Natural killer cell (primary cell): ENCODE data around the gene STAT5A. TPM values are rescaled to one million over a fixed set of nuclear protein-coding genes. Genes with fewer than 3 reads are reported as not detected.

Source experiments
- ATAC-seq, 3 donors: fragments of 150-1000 bp in 2 of 3; fragments of 200-7000 bp in 1 of 3; cut with Tn5 transposase; 1 replicate in 1 of 3; 2 replicates in 2 of 3; pipeline ENCODE4 v1.10.0; 2021; ENCODE audit warnings: mild to moderate bottlenecking in 2 of 3, moderate library complexity in 2 of 3
- DNase-seq, 2 donors: peaks; one replicate each; pipeline versions ENCODE4 v3.0.0 to v3.0.0-alpha.2; 2013 to 2021; ENCODE audit warnings: mixed read lengths in 1 of 2
- H3K27ac ChIP-seq: one replicate; pipeline ENCODE4 v1.5.1; 2013; ENCODE audit warnings: mild to moderate bottlenecking, low read length
- H3K27me3 ChIP-seq: one replicate; pipeline ENCODE4 v1.6.1; 2013; ENCODE audit warnings: low read length; ENCODE audit not compliant: control insufficient read depth, insufficient read depth
- H3K36me3 ChIP-seq: one replicate; pipeline ENCODE4 v1.6.1; 2013; ENCODE audit warnings: low read length; ENCODE audit not compliant: control insufficient read depth, insufficient read depth
- H3K4me1 ChIP-seq: one replicate; pipeline ENCODE4 v1.6.1; 2013; ENCODE audit warnings: low read length; ENCODE audit not compliant: control insufficient read depth, insufficient read depth
- H3K4me3 ChIP-seq: one replicate; pipeline ENCODE4 v1.5.1; 2013; ENCODE audit warnings: low read length
- H3K9me3 ChIP-seq: one replicate; pipeline ENCODE4 v1.6.1; 2013; ENCODE audit warnings: low read length; ENCODE audit not compliant: control insufficient read depth, insufficient read depth
- H3K27ac Mint-ChIP-seq, 2 donors: one replicate each; pipeline ENCODE4 v1.8.0; 2022; ENCODE audit warnings: mild to moderate bottlenecking in 2 of 2, mixed read lengths in 2 of 2, moderate library complexity in 1 of 2
- H3K27me3 Mint-ChIP-seq, 2 donors: one replicate each; pipeline ENCODE4 v1.8.0; 2022; ENCODE audit warnings: low read depth in 2 of 2, mixed read lengths in 2 of 2
- H3K36me3 Mint-ChIP-seq: one replicate; pipeline ENCODE4 v1.8.0; 2022; ENCODE audit warnings: mixed read lengths
- H3K4me1 Mint-ChIP-seq, 2 donors: one replicate each; pipeline ENCODE4 v1.8.0; 2022; ENCODE audit warnings: mixed read lengths in 2 of 2
- H3K4me3 Mint-ChIP-seq: one replicate; pipeline ENCODE4 v1.8.0; 2022; ENCODE audit warnings: mild to moderate bottlenecking, moderate library complexity, mixed read lengths
- H3K9me3 Mint-ChIP-seq, 2 donors: one replicate each; pipeline ENCODE4 v1.8.0; 2022; ENCODE audit warnings: mixed read lengths in 2 of 2
- CTCF ChIP-seq: fragments of 200-600 bp; IDR thresholded peaks from one replicate; pipeline ENCODE4 v1.8.0; 2022; ENCODE audit warnings: antibody characterized with exemption
- WGBS: methylation state at CpG from one replicate; pipeline ENCODE4 v1.1.7; 2013; ENCODE audit warnings: missing lambda C conversion rate; ENCODE audit not compliant: insufficient coverage; 5-methylcytosine and 5-hydroxymethylcytosine counted together
- intact Hi-C: fragments of 100-400 bp; cut with micrococcal nuclease; formaldehyde crosslinking; loops from one replicate; pipeline ENCODE4 v1.14.2; 2022
- total RNA-seq, 4 donors: library from RNA; stranded (reverse); fragments of 120-200 nt in 1 of 4; gene quantifications; one replicate each; pipeline versions ENCODE4 v1.2.3 to v1.2.4, GENCODE V29; 2013 to 2022

The STAT5A gene
- total RNA-seq, 3 donors from 2014 or later (not counting 1 experiment from before 2014, with no cell fraction given) = 112 to 135 (median 117) TPM

DNA sequence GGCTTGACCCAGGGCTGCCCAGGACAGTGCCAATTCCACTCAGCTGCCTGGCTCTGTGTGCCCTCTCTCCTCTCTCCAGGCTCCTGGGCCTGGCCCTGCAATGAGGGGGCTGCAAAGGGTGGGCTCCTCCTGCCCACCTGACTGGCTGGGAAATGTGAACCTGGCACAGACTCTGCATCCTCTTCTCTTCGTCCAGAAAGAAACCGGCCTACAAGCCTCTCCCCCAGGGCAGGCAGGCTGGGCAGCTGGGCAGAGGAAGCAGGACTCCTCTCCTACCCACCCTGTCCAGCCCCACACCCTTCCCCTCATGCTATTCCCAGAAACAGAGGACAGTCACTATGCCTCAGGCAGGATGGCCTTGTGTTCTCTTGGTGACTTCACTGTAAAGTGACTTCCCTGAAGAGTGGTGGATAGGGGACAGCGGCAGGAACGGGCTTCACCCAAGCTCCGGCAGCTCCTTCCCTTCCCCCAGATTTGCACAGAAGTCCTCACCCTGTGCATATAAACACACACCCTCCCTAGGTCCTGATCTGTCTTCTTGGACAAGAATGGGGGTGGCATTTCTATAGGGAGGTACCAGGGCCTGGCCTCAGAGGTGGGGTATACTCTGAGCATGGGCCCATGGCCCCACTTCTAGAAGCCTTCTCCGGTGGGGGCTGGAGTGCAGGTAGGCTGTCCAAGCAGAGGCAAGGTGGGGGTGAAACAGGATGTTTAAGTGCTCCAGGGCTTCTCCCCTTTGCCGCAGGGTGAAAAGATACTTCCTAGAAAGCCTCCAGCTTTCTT is 4.9 kb upstream of the STAT5A start:
- Mint-ChIP-seq H3K27ac (no peak overlapping the region), H3K4me1 (peaks cover 14 to 16% of the 10 kb centered on the region in 2 donors), H3K27me3 (no peaks in the 10 kb centered on the region), H3K9me3 (no peaks in the 10 kb centered on the region), H3K4me3 (no peak overlapping the region), H3K36me3 (no peaks in the 10 kb centered on the region)
- no peaks in the 10 kb centered on the region for H3K27me3 ChIP-seq
- ATAC-seq = no peak
- 92% methylated on average over 7 of the region's 7 CpGs for WGBS
- no peaks in the 10 kb centered on the region for H3K36me3 ChIP-seq
- no peaks in the 10 kb centered on the region for H3K9me3 ChIP-seq
- H3K4me1 ChIP-seq = peaks cover 19% of the 10 kb centered on the region
- intact Hi-C loops = no loop called here
- H3K27ac ChIP-seq = no peak overlapping the region
- no peak overlapping the region for H3K4me3 ChIP-seq
- no peak for TF ChIP-seq CTCF
- no peak for DNase-seq

DNA sequence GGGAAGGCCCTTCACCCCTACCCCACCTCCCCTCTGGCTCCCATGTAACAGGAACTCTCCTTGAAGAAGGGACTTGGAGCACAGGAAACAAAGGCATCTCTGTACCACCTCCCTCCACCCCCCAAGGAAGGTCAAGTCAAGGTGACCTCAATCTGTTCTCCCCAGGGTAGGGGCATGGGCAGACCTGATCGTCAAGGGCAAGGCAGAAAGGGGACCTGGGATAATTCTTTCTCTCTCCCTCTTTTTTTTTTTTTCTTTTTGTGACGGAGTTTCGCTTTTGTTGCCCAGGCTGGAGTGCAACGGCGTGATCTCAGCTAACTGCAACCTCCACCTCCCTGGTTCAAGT is 4.3 kb upstream of the STAT5A start:
- Histone ChIP-seq H3K4me1 (peaks cover 24% of the 10 kb centered on the region), H3K27ac (no peak overlapping the region), H3K36me3 (no peaks in the 10 kb centered on the region), H3K27me3 (no peaks in the 10 kb centered on the region), H3K9me3 (no peaks in the 10 kb centered on the region), H3K4me3 (no peak overlapping the region)
- H3K36me3 Mint-ChIP-seq = no peaks in the 10 kb centered on the region
- H3K27me3 Mint-ChIP-seq = no peaks in the 10 kb centered on the region
- ATAC-seq (no peak), DNase-seq (no peak)
- peaks cover 16 to 19% of the 10 kb centered on the region in 2 donors for H3K4me1 Mint-ChIP-seq
- intact Hi-C loops = no loop called here
- WGBS = 87% methylated on average over 5 of the region's 5 CpGs
- no peaks in the 10 kb centered on the region for H3K9me3 Mint-ChIP-seq
- no peak overlapping the region for H3K4me3 Mint-ChIP-seq
- no peak overlapping the region for H3K27ac Mint-ChIP-seq
- TF ChIP-seq CTCF = no peak

DNA sequence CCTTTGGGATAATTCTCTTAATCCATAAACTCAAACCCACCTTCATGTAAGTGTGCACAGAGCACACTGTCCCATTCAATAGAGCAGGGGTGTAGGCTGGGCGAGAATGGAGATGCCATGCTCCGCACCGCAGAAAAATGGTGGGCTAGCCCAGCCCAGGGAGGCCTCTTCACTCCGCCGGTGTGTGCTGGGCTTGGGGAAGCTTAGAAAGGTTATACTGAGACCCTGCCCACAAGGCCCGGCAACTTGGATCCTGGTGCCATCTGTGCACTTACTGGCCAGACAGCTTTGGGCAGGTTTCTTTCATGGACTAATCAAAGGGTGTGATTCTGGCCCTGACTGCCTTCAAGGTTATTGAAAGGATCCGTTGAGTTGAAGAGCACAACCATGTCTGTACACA is 3.7 kb upstream of the STAT5A start:
- Mint-ChIP-seq H3K36me3 (no peaks in the 10 kb centered on the region), H3K27ac (no peak overlapping the region)
- DNase-seq = no peak

More for the DNA sequence above, 3.7 kb upstream of the STAT5A start:
- WGBS = 99% methylated on average over 7 of the region's 7 CpGs
- Histone ChIP-seq H3K9me3 (no peaks in the 10 kb centered on the region), H3K27me3 (no peaks in the 10 kb centered on the region), H3K27ac (no peak overlapping the region), H3K36me3 (no peaks in the 10 kb centered on the region), H3K4me3 (no peak overlapping the region), H3K4me1 (peaks cover 29% of the 10 kb centered on the region)
- Mint-ChIP-seq H3K27me3 (no peaks in the 10 kb centered on the region), H3K9me3 (no peaks in the 10 kb centered on the region), H3K4me1 (peaks cover 21 to 24% of the 10 kb centered on the region in 2 donors), H3K4me3 (peak overlapping the region; percentile 21)
- no peak for TF ChIP-seq CTCF
- ATAC-seq = no peak
- intact Hi-C loops = no loop called here
